HG02759 (cell line): ENCODE measurements around the gene NSUN5.
"Not testable (repeated sequence)": the region's sequence is repeated elsewhere in the genome, so short reads cannot be mapped to it uniquely, and the experiment has no call there.

ENCODE experiments used
- ATAC-seq: cut with Tn5 transposase; IDR thresholded peaks from one replicate; pipeline ENCODE4 v1.9.1; 2021; ENCODE audit warnings: mild to moderate bottlenecking, moderate library complexity; ENCODE audit not compliant: unreplicated experiment

The NSUN5 gene

DNA sequence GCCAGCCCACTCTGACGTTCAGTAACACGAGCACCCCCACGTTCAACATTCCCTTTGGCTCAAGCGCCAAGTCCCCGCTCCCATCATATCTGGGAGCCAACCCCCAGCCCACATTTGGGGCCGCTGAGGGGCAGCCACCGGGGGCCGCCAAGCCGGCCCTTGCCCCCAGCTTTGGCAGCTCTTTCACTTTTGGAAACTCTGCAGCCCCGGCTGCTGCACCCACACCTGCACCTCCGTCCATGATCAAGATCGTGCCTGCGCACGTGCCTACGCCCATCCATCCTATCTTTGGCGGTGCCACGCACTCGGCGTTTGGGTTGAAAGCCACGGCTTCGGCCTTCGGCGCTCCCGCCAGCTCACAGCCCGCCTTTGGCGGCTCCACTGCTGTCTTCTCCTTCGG, 10.9 kb downstream of the NSUN5 start:
- not testable (repeated sequence) for ATAC-seq

DNA sequence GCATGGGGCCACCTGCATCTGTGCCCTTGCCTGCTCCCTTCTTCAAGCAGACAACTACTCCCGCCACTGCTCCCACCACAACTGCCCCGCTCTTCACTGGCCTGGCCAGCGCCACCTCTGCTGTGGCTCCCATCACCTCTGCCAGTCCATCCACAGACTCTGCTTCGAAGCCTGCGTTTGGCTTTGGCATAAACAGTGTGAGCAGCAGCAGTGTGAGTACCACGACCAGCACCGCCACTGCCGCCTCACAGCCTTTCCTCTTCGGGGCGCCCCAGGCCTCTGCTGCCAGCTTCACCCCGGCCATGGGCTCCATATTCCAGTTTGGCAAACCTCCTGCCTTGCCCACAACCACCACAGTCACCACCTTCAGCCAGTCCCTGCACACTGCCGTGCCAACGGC, 11.4 kb downstream of the NSUN5 start:
- not testable (repeated sequence) for ATAC-seq

- not testable (repeated sequence) for ATAC-seq
Observed at GRCh38 chr7:73277210-73277609, 31.4 kb downstream of the NSUN5 start.

DNA sequence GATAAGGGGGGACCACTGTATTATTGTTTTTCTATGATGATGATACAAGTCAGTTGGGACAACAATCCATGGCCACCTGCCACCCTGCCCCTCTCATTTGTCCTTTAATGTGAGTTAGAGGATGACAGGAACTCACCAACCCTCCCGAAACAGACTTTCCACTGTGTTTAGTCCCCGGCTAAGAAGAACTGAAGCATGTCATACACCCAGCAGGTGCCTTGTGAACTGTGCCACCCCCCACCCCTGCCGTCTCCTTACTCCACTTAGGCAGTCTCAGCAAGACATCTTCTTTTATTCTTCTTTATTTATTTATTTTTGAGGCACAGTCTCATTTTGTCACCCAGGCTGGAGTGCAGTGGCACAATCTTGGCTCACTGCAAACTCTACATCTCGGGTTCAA, 40.8 kb downstream of the NSUN5 start:
- ATAC-seq, result not testable (repeated sequence)

GRCh38 chr7:73266719-73267368, 41.8 kb downstream of the NSUN5 start:
- peak; percentile 83 for ATAC-seq

DNA sequence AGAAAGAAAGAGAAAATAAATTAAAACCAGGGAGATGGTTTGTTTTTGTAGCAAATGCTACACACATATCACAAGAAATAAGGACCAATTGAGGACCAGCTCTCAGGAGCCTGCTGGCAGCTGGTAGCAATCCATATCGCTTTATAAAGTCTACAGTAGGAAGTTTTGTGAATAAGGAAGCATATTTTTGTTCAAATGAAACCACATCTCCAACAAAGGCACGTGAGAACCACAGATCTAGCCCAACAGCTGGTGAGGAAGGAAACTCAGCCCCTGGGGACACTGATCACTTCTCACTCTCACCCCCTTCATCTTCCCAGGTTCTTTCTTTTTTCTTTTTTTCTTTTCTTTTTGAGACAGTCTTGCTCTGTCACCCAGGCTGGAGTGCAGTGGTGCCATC, 46.2 kb downstream of the NSUN5 start:
- ATAC-seq, result peak; percentile 40
